ENCODE data around the gene ANGPTL2.

ANGPTL2 gene

DNA sequence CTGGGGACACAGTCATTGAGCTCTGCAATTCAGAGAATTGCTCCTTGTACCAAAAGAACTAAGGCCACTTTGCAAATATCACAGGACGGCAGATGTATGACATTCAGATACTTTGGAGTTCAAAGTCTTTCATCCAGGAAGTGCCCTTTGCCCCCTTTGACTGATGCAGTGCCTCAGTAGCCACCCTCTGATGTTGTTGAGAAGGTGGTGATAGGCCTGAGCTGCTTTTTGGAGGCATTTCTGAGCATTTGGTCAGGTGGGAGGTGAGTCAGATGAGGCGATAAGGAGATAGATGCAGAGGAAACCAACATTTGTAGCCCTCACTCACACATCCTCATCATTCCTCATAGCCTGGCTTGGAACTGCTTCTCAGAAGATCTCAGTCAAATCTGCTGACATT is 63.4 kb downstream of the ANGPTL2 start:
- WGBS (ENCODE audit: insufficient coverage, insufficient read length), result no CpG with 5 or more reads among the region's 2 CpGs
- Histone ChIP-seq H3K27ac (ENCODE audit: low read length) (no peak overlapping the region), H3K27me3 (ENCODE audit: control insufficient read depth, insufficient read depth, low read length) (no peaks in the 10 kb centered on the region), H3K9me3 (ENCODE audit: control insufficient read depth, insufficient read depth, low read length) (no peaks in the 10 kb centered on the region), H3K4me1 (ENCODE audit: control insufficient read depth, insufficient read depth, low read length) (no peaks in the 10 kb centered on the region; the same call in 1 of the 2 replicates), H3K4me3 (ENCODE audit: low read length) (no peak overlapping the region), H3K36me3 (ENCODE audit: control insufficient read depth, insufficient read depth, low read length) (no peaks in the 10 kb centered on the region)
- no peak for DNase-seq (ENCODE audit: low read depth, low spot score)

DNA sequence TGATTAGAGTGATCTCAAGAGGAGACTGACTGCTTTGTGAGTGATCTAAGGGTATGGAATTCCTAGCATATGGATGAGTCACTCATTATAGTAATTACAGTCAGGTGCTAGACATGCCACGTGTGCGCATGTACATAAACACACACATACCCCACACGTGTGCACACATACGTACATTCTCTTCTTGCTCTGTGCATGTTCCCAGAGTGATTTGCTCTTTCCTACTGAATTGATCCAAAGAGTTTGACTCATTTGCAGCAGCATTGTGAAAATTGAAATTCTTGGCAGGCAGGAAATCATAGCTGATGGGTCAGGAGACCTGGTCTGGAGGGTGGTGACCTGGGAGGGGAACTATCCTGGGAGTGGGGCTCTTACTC is 63.8 kb downstream of the ANGPTL2 start:
- Histone ChIP-seq H3K36me3 (ENCODE audit: control insufficient read depth, insufficient read depth, low read length) (no peaks in the 10 kb centered on the region), H3K4me3 (ENCODE audit: low read length) (no peak overlapping the region), H3K27ac (ENCODE audit: low read length) (no peak overlapping the region), H3K27me3 (ENCODE audit: control insufficient read depth, insufficient read depth, low read length) (no peaks in the 10 kb centered on the region), H3K4me1 (ENCODE audit: control insufficient read depth, insufficient read depth, low read length) (no peaks in the 10 kb centered on the region; the same call in 1 of the 2 replicates), H3K9me3 (ENCODE audit: control insufficient read depth, insufficient read depth, low read length) (no peaks in the 10 kb centered on the region)
- no CpG with 5 or more reads among the region's 4 CpGs for WGBS (ENCODE audit: insufficient coverage, insufficient read length)
- no peak for DNase-seq (ENCODE audit: low read depth, low spot score)

DNA sequence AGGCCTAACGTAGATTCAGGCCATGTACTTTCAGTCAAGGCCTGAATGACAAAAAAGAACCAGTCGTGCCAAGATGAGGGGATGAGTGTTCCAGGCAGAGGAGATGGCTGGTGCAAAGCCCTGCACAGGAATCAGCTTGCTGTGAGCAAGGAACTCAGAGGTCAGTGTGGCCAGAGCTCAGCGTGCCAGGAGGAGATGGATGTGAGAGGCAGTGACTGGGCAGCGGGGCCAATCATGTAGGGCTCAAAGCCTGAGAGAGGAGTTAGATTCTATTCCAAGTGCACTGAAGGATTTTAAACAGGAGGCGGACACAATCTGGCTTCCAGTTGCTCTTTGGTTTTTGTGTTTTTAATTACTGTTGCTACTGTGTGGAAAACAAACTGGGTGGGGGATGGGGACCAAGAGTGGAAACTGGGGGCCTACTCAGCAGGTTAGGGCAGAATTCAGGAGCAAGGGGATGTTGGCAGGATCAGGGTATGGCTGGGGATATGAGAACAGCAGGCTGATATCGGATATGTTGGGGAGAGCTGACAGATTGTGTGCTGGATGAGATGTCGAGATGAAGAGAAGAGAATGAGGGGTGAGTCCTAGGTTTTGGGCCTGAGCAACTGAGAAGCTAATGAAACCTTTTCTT is 64.3 kb downstream of the ANGPTL2 start:
- Histone ChIP-seq H3K27ac (ENCODE audit: low read length) (no peak overlapping the region), H3K9me3 (ENCODE audit: control insufficient read depth, insufficient read depth, low read length) (no peaks in the 10 kb centered on the region), H3K36me3 (ENCODE audit: control insufficient read depth, insufficient read depth, low read length) (no peaks in the 10 kb centered on the region), H3K4me1 (ENCODE audit: control insufficient read depth, insufficient read depth, low read length) (no peaks in the 10 kb centered on the region; the same call in 1 of the 2 replicates), H3K4me3 (ENCODE audit: low read length) (no peak overlapping the region), H3K27me3 (ENCODE audit: control insufficient read depth, insufficient read depth, low read length) (no peaks in the 10 kb centered on the region)
- 100% methylated on average over 1 of the region's 7 CpGs for whole genome bisulfite sequencing (ENCODE audit: insufficient coverage, insufficient read length)
- DNase-seq (ENCODE audit: low read depth, low spot score), result no peak

DNA sequence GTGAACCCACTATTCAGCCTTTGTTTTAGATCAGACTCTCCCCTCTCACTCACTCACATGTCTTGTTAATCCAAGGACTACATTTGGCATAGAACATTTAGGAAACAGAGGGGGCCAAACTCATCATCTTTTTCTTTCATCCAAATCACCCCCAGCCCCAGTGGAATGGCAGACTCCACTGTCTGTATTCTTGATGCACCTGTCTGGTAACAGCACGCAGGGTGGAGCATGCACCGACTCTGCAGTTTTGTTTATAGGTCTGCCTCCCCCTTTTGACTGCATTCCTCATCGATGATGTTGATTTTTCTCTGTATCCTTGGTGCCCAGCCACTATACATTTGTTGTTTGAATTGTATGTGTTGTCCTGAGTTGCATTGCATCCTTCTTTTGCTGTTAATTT is 66.0 kb downstream of the ANGPTL2 start:
- no CpG with 5 or more reads among the region's 3 CpGs for WGBS (ENCODE audit: insufficient coverage, insufficient read length)
- Histone ChIP-seq H3K9me3 (ENCODE audit: control insufficient read depth, insufficient read depth, low read length) (no peaks in the 10 kb centered on the region), H3K4me3 (ENCODE audit: low read length) (no peak overlapping the region), H3K4me1 (ENCODE audit: control insufficient read depth, insufficient read depth, low read length) (no peaks in the 10 kb centered on the region; the same call in 1 of the 2 replicates), H3K36me3 (ENCODE audit: control insufficient read depth, insufficient read depth, low read length) (no peaks in the 10 kb centered on the region), H3K27me3 (ENCODE audit: control insufficient read depth, insufficient read depth, low read length) (no peaks in the 10 kb centered on the region), H3K27ac (ENCODE audit: low read length) (no peak overlapping the region)
- DNase-seq (ENCODE audit: low read depth, low spot score), result no peak

DNA sequence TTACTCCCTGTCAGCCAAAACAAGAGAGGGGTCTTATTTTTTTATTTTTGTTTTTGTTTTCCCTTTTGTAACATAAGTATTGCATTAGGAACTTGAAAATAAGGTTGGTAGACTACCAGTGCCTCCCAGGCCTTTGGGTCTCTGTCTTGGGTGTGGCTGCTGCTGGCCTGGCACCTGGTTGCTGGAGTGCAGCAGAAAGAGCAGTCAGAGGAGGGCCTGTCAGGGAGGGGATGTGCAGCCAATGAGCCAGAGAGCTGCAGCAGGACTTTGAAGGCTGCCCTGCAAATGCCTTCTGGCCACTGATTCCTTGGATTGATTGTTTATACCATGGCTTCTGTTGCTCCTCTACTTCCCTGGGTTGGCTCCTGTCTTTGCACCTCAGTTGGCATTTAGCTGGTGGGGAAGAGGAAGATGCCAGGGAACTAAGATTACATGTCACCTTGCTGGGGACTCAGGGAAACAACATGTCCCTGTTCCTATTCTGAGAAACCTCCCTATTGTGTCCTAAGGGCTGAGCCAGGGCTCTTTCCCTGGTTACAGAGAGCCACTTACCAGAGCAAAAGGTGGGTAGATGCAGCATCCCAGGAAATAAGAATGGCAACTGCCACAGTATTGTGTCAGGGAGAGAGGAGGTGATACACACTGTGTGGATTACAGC is 66.6 kb downstream of the ANGPTL2 start:
- Histone ChIP-seq H3K27me3 (ENCODE audit: control insufficient read depth, insufficient read depth, low read length) (no peaks in the 10 kb centered on the region), H3K36me3 (ENCODE audit: control insufficient read depth, insufficient read depth, low read length) (no peaks in the 10 kb centered on the region), H3K27ac (ENCODE audit: low read length) (no peak overlapping the region), H3K4me1 (ENCODE audit: control insufficient read depth, insufficient read depth, low read length) (no peaks in the 10 kb centered on the region; the same call in 1 of the 2 replicates), H3K9me3 (ENCODE audit: control insufficient read depth, insufficient read depth, low read length) (no peaks in the 10 kb centered on the region), H3K4me3 (ENCODE audit: low read length) (no peak overlapping the region)
- no peak for DNase-seq (ENCODE audit: low read depth, low spot score)

DNA sequence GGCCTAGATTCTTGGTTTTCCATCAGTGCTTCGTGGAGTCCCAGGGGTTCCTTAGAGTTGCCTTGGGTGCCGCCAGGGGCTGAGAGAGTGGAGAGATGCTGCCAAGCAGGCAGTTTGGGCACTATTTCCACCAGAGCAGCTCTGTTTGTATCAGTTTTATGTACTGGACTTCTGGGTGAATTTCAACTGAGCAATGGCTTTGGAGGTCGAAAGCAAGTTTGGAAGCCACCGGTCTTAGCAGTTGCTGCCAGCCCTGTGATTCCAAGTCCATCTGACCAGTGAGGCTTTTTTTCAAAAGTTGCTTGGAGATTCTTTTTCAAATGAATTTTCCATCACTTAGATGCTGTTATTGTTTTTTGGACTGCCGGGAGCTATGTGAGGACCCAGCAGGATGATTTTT is 68.5 kb downstream of the ANGPTL2 start:
- Histone ChIP-seq H3K27ac (ENCODE audit: low read length) (no peak overlapping the region), H3K4me3 (ENCODE audit: low read length) (no peak overlapping the region), H3K27me3 (ENCODE audit: control insufficient read depth, insufficient read depth, low read length) (no peaks in the 10 kb centered on the region), H3K4me1 (ENCODE audit: control insufficient read depth, insufficient read depth, low read length) (no peaks in the 10 kb centered on the region; the same call in 1 of the 2 replicates), H3K9me3 (ENCODE audit: control insufficient read depth, insufficient read depth, low read length) (no peaks in the 10 kb centered on the region), H3K36me3 (ENCODE audit: control insufficient read depth, insufficient read depth, low read length) (no peaks in the 10 kb centered on the region)
- no peak for DNase-seq (ENCODE audit: low read depth, low spot score)
- no CpG with 5 or more reads among the region's 5 CpGs for WGBS (ENCODE audit: insufficient coverage, insufficient read length)

DNA sequence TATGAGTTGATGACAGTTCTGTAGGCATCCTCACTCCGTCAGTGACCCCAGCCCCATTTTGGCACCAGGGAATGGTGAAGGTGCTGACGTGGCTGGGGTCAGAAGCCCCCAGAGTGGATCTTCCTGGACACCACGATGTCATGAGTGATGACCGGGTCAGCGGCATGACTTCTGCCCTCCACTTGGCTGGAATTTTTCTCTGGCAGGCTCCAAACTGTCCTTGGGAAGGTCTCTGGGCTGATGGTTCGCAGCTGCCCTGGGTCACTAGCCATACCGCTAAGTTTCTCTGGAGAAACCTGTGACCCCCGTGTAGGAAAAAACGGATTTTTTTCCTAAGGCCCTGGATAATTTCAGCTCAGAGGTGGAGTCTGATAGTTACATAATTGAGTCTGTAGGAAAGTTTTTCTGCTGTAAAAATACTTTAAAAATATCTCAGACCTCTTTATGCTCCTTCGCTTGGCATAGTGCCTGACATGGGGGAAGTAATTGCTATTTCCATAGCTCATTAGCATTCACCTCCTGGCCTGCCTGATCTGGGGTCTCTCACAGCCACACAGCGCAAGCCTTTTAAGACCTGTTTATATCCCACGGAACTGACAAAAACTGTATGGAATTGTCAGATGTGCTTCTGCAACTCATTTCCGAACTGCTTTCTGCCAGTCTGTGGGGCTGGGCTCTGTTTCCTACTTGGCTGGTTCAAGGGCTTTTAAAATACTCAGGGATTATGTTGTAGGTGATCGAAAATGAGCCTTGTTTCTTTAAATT is 69.2 kb downstream of the ANGPTL2 start:
- Histone ChIP-seq H3K4me3 (ENCODE audit: low read length) (no peak overlapping the region), H3K4me1 (ENCODE audit: control insufficient read depth, insufficient read depth, low read length) (no peaks in the 10 kb centered on the region; the same call in 1 of the 2 replicates), H3K36me3 (ENCODE audit: control insufficient read depth, insufficient read depth, low read length) (no peaks in the 10 kb centered on the region), H3K9me3 (ENCODE audit: control insufficient read depth, insufficient read depth, low read length) (no peaks in the 10 kb centered on the region), H3K27me3 (ENCODE audit: control insufficient read depth, insufficient read depth, low read length) (no peaks in the 10 kb centered on the region), H3K27ac (ENCODE audit: low read length) (no peak overlapping the region)
- WGBS (ENCODE audit: insufficient coverage, insufficient read length), result no CpG with 5 or more reads among the region's 14 CpGs
- DNase-seq (ENCODE audit: low read depth, low spot score), result no peak

DNA sequence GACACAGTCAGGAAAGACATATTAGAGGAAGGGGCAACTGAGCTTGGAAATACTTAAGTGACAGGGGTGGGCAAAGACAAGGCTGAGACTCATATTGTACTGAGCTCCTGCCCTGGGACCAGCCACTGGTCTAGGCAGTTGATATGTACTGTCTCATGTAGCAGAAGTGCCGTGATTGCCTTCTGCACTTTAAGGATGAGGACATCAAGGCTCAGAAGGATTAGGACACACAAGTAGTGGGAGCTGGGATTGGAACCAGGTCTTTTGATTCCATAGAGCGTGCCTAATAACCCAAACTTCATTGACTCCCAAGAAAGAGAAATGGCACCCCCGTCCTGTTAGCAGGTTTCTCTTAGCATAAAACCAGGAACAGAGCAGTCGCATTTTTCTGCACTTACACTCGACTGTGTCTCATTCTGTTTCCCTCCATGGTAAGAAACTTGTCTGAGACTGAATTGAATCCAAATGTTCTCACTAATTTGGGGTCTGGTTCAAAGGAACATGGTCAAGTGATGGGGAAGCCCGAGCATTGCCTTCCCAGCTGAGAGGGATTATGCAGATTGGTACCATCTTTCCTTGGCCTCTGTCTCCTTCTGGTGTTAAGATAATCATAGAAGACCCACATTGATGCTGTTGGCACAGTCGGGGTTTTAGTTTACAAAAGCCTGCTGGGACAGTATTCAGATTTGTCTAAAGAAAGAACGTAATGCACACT is 70.4 kb downstream of the ANGPTL2 start:
- no peak overlapping the region for H3K4me3 ChIP-seq (ENCODE audit: low read length)
- DNase-seq (ENCODE audit: low read depth, low spot score), result no peak
- WGBS (ENCODE audit: insufficient coverage, insufficient read length), result no CpG with 5 or more reads among the region's 8 CpGs
- H3K4me1 ChIP-seq (ENCODE audit: control insufficient read depth, insufficient read depth, low read length), result no peaks in the 10 kb centered on the region; the same call in 1 of the 2 replicates
- H3K9me3 ChIP-seq (ENCODE audit: control insufficient read depth, insufficient read depth, low read length), result no peaks in the 10 kb centered on the region
- H3K27ac ChIP-seq (ENCODE audit: low read length), result no peak overlapping the region
- no peaks in the 10 kb centered on the region for H3K36me3 ChIP-seq (ENCODE audit: control insufficient read depth, insufficient read depth, low read length)
- H3K27me3 ChIP-seq (ENCODE audit: control insufficient read depth, insufficient read depth, low read length), result no peaks in the 10 kb centered on the region

DNA sequence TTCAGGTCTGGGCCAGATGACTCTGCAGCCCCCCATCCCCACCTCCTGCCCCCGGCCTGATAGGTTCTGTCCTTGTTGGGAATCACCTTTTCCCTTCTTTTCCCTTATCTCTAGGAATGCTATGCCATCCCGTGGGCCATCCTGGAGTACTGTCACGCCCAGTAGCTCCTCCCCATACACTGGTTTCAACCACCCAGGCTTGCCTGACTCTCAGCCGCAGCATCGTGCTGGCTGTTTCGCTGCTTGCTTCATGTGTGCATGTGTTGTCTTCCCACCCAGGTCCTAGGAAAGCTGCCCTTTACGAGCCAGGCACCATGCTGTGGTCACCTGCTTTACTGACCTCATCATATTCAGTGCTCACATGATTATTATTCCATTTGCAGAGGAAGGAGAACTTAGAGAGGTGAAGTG is 71.8 kb downstream of the ANGPTL2 start:
- H3K36me3 ChIP-seq (ENCODE audit: control insufficient read depth, insufficient read depth, low read length), result no peaks in the 10 kb centered on the region
- DNase-seq (ENCODE audit: low read depth, low spot score), result no peak
- no CpG with 5 or more reads among the region's 7 CpGs for WGBS (ENCODE audit: insufficient coverage, insufficient read length)
- H3K4me3 ChIP-seq (ENCODE audit: low read length), result no peak overlapping the region
- H3K9me3 ChIP-seq (ENCODE audit: control insufficient read depth, insufficient read depth, low read length), result no peaks in the 10 kb centered on the region
- no peaks in the 10 kb centered on the region for H3K4me1 ChIP-seq (ENCODE audit: control insufficient read depth, insufficient read depth, low read length)
- no peaks in the 10 kb centered on the region for H3K27me3 ChIP-seq (ENCODE audit: control insufficient read depth, insufficient read depth, low read length)
- H3K27ac ChIP-seq (ENCODE audit: low read length), result no peak overlapping the region

DNA sequence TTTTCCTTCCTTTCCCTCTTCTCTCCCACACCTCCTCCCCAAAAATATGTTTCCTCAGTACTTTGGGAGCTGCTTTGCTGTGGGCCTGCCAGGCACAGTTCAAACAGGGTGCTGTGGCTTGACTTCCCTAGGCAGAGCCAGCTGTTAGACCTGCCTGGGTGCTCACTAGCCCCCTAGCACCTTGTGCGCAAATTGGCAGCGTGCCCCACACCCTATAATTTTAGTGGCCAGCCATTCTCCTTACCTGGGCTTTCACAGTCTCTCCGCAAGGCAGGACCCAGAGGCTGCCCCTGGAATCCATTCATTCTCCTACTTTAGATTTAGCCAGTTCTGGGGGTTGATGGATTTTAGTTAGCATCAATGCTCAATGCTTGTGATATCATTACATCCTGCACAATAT is 72.3 kb downstream of the ANGPTL2 start:
- no peak for DNase-seq (ENCODE audit: low read depth, low spot score)
- WGBS (ENCODE audit: insufficient coverage, insufficient read length), result no CpG with 5 or more reads among the region's 3 CpGs
- Histone ChIP-seq H3K36me3 (ENCODE audit: control insufficient read depth, insufficient read depth, low read length) (no peaks in the 10 kb centered on the region), H3K9me3 (ENCODE audit: control insufficient read depth, insufficient read depth, low read length) (no peaks in the 10 kb centered on the region), H3K27me3 (ENCODE audit: control insufficient read depth, insufficient read depth, low read length) (no peaks in the 10 kb centered on the region), H3K4me1 (ENCODE audit: control insufficient read depth, insufficient read depth, low read length) (no peaks in the 10 kb centered on the region), H3K4me3 (ENCODE audit: low read length) (no peak overlapping the region), H3K27ac (ENCODE audit: low read length) (no peak overlapping the region)
